GM12874 (cell line): Measurements from ENCODE around the gene CASP4.

Source experiments
- CTCF ChIP-seq: IDR thresholded peaks from 2 replicates; pipeline ENCODE4 v1.5.1; 2011; ENCODE audit warnings: low read depth, mild to moderate bottlenecking, control low read depth, low read length, moderate library complexity; ENCODE audit not compliant: insufficient read depth

CASP4 gene

DNA sequence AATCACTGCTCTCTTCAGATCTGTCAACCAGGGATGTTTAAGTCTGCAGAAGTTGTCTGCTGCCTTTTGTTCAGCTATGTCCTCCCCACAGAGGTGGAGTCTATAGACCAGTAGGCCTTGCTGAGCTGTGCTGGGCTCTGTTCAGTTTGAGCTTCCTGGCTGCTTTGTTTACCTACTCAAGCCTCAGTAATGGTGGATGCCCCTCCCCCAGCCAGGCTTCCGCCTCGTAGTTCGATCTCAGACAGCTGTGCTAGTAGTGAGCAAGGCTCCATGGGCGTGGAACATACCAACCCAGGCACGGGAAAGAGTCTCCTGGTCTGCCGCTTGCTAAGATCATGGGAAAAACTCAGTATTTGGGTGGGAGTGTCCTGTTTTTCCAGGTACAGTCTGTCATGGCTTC, 42.5 kb downstream of the CASP4 start:
- no peak for TF ChIP-seq CTCF

GRCh38 chr11:104918113-104918824, 50.1 kb downstream of the CASP4 start:
- TF ChIP-seq CTCF: no peak

GRCh38 chr11:104917271-104918112, 50.9 kb downstream of the CASP4 start:
- TF ChIP-seq CTCF: no peak

- TF ChIP-seq CTCF: no peak
Observed at GRCh38 chr11:104916442-104916841, 51.9 kb downstream of the CASP4 start.

DNA sequence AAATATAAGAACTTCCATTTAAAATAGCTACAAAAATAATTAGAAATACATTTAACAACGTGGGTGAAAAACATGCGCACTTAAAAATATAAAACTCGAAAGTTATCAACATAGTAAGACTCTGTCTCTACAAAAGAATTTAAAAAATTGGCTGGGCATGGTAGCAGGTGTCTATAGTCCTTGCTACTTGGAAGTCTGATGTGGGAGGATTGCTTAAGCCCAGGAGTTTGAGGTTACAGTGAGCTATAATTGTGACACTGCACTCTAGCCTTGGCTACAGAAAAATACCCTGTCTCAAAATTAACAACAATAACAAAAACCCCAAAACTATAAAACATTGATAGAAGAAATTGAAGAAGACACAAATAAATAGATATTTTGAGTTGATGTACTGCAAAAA, 56.3 kb downstream of the CASP4 start:
- TF ChIP-seq CTCF: no peak

DNA sequence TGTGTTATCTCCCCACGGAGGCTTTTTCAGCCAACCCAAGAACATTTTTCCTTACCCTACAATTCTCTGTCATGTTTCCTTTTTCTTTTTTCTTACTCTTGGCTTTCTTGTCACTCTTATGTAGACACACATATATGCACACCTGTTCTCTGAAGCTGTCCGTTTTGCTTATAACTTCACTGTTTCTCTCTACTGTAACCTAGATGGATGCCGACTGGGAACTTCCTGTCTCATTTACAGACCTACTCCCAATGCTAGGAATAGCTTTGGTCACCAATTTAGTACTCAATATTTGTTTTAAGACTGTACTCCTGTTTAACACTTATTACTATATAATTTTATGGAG, 60.2 kb downstream of the CASP4 start:
- no peak for TF ChIP-seq CTCF

GRCh38 chr11:104907521-104908185, 60.7 kb downstream of the CASP4 start:
- TF ChIP-seq CTCF: no peak
